HG03280 (cell line): Measurements from ENCODE around the gene KRTAP3-1.

Source experiments
- ATAC-seq: cut with Tn5 transposase; IDR thresholded peaks from one replicate; pipeline ENCODE4 v1.9.1; 2021; ENCODE audit warnings: mild to moderate bottlenecking, moderate library complexity; ENCODE audit not compliant: unreplicated experiment

Gene KRTAP3-1

DNA sequence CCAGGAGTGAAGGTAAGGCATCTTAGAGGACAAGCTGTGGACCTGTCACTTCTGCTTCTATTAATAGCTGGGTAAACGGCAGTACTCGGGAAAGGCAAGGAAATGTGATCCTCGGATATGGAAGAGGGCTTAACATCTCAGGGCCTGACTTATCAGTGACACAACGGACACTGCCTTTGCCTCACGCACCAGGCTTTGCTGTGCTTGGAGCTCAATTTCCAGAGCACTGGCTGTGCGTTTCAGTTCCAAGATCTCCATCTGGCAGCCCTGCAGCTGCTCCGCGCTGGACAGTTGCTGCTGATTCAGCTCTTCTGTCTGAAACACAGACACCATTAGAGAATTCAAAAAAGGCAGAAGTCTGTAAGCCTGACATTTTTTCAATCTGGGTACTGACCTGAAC lies 28.3 kb downstream of the KRTAP3-1 start:
- ATAC-seq: no peak

DNA sequence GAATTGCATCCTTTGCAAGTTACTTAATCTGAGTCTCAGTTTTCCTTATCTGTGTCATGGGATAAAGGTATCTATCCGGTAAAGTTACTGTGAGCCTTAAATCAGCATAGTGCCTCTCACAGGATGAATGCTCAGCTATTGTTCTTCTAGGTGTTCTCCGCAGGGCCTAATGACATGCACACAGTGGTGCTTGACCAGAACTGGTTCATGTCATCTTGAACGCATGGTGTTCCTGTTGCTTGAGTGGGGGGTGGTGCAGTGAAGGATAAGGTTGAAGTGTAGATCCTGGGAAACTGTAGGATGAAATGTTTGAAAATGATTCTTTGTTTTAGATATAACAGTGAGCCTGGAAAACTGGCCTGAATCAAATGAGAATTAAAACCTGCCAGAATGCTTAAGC lies 28.8 kb downstream of the KRTAP3-1 start:
- no peak for ATAC-seq

DNA sequence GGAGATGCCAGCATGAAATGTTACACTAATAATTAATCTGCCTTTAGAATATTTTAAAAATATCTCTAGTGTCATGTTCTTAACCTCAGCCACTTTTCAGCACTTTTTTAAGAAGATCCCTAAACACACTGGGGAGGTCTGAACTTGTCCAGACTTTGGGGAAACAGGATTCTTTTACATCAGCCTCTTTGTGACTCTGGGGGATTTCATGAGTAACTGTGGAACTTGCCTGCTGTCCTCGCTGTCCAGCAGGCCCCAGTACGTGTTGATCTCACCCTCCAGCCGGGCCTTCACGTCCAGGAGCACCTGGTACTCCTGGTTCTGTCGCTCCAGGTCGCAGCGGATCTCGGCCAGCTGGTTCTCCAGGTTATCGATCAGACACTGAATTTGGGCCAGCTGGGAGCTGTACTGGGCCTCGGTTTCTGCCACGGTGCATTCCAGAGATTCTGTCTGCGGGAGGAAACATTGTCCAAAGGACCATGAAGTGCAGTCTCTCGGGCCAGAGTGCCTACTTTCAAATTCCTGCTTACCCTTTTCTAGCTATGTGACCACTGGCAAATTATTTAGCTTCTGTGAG lies 30.3 kb downstream of the KRTAP3-1 start:
- ATAC-seq: no peak

DNA sequence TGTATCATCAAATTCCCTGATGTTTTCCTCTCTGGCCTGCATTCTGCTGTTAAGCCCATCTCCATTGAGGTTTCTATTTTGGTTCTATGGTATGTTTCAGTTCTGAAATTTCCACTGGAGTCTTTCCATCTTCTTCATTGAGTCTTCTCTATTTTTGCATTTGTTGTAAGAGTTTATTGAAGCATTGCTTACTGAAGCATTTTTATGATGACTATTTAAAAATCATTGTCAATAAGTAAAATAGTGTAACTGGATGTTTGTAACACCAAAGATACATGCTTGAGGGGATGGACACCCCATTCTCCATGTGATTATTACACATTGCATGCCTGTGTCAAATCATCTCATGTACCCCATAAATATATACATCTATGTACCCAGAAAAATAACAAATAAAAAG lies 33.4 kb downstream of the KRTAP3-1 start:
- no peak for ATAC-seq

DNA sequence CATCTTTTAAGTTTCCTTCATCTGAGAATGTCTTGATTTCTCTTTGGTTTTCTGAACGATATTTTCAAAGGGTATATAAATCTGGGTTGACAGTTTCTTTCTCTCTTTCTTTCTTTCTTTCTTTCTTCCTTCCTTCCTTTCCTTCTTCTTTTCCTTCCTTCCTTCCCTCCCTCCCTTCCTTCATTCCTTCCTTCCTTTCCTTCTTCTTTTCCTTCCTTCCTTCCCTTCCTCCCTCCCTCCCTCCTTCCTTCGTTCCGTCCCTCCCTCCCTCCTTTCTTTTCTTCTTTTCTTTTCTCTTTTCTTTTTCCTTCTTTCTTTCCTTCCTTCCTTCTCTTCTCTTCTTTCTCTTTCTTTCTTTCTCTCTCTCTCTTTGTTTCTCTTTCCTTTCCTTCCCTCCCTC lies 34.6 kb downstream of the KRTAP3-1 start:
- no peak for ATAC-seq

DNA sequence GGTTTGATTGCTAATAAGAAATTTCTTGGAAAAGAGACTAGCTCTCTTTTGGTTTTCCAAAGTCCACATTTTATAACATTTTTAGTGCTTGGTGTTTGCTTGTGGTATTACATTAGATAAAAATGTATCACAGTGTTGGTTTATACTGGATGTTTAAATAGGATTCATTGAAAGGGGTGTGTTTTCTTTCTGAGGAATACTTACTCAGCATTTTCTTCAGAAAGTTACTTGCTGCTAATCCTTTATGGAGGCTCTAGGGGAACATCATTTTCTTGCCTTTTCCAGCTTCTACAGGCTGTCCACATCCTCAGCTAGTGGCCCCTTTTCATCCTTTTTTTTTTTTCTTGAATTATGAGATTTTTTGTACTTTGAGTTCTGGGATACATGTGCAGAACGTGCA lies 41.3 kb downstream of the KRTAP3-1 start:
- no peak for ATAC-seq

DNA sequence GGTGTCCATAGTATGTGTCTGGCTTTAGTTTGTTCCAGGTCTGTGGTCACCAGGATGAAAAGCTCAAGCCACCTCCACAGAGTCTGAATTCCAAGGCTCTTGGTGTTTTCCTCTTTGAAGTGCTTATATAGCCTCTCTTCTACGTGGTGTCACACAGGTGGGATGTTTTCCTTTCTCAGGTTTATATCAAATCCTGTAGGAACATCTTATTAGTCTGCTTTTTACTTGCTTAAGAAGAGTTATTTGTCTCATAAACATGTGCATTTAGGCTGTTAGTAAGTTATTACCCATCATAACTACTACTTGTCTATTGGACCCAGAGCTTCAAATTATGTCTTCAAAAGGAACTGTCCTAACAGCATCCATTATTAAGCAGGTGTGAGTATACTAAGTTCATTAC lies 42.1 kb downstream of the KRTAP3-1 start, which contains the start of gene KRT39:
Gene KRT39, minus strand, starts transcription at position 101 of the 400 bp plus-strand sequence. Its CDS starts 92 bp downstream, at position 9.
- no peak for ATAC-seq

DNA sequence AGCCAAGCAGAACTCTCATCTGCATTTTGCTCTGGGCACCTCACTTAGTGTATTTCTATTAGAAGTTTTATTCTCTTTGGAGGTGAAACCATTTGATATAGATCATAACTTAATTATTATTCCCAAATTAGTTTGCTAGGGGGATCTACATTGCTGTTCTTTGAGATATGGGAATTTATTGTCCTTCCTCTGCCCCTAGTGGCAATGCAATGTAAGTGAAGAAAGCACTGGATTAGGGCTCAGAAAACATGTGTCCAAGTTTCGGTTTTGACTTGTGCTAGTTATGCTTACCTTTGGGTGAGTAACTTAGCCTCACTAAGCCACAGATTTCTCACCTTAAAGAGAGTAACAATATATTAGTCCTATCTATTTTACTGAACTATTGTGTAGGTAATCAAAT lies 45.1 kb downstream of the KRTAP3-1 start:
- ATAC-seq: no peak

DNA sequence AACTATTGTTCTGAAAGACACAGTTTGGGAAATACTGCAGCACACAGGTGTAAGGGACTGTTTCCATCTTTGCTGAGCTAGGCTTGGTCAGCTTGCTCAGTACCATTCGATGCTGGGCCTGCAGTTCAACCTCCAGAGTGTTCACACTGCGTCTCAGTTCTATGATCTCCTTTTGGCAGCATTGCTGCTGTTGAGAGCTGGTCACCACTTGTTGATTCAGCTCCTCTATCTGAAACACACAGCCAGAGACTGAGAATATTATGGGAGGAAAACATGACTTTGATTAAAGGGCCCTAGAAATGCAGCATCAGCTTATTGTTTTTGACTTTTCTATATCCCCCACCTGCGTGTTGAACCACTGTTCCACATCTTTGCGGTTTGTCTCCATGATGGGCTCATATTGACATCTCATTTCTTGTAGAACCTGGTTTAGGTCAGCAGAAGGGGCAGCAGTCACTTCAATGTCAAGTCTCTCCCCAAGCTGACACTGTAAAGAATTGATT lies 46.8 kb downstream of the KRTAP3-1 start:
- no peak for ATAC-seq

DNA sequence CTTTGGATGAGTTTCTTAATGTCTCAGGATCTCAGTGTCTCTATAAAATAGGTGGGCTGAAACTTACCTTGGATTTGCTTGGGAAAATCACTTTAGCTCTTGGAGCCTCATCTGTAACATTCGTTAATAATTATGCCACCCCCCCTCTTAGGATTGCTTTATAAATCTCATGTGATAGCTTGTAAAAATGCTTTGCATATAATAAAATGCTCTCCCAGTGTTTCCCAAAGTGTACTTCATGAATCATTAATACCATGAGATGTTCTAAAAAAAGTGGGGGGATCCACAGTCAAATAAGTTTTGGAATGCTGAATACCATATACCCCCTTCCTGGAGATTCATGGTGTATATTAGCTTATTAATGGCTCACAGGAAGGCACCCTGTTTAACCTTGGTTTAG lies 47.3 kb downstream of the KRTAP3-1 start:
- ATAC-seq: no peak

DNA sequence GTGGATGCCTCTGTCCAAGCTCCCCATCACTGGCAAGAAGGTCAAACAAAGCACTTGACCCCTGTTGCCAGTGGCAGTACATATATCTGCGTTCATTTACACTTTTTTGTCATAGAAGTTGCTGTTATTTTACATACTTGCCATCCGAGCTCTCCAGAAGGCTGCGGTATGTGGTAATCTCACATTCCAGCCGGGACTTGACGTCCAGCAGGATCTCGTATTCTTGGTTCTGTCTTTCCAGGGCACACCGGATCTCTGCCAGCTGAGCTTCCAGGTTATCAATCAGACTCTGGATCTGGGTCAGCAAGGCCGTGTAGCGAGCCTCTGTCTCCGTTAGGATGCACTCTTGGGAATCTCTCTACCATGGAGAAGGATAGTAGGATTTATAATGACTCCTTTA lies 48.8 kb downstream of the KRTAP3-1 start:
- ATAC-seq: no peak
